Stimulated activated CD8-positive, alpha-beta memory T cell treated with anti-CD3 and anti-CD28 coated beads, Interleukin-4, amount 100 ng/mL, for 4 hours (primary cell): ENCODE results near the gene FBXL7.

Source experiments
- DNase-seq, 2 donors: peaks; one replicate each; pipeline ENCODE4 v3.0.0-alpha.2; 2020; ENCODE audit warnings: low read depth in 2 of 2, low spot score in 1 of 2

The FBXL7 gene

DNA sequence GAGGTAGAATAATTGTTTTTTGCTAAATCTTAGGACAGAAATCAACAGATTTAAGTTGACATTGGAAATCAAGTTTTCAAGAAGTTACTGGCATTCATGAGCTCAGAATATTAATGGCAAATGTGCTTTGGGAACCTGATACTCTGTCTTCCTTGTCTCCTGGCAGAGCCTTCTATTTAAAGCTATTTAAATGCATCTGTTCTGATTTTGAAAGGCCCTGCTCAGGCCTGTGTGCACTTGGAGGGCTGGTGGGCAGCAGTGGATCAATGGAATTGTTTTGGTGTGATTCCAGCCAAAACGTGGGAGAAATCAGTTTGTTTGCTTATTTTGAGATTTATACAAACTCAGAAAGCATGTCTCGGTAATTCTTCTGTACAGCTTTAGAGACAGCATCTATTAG is 38.5 kb downstream of the FBXL7 start:
- no peak for DNase-seq

GRCh38 chr5:15539951-15540350 is 40.0 kb downstream of the FBXL7 start:
- DNase-seq = no peak

DNA sequence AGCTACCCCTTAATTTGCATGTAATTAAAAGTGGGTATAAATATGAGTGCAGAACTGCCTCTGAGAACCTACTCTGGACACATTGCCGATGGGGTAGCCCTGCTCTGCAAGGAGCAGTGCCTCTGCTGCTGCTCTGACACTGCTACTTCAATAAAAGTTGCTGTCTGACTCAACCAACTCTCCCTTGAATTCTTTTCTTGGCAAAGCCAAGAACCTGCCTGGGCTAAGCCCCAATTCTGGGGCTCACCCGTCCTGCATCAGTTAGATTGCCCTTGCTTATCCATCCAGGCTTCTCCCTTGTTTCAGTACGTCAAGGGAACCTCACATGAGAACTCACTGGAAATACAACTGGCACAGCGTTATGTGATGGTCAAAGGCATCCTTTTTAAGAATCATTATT is 44.1 kb downstream of the FBXL7 start:
- DNase-seq = no peak

- DNase-seq = no peak
Measured at GRCh38 chr5:15545082-15545481, 45.1 kb downstream of the FBXL7 start.

DNA sequence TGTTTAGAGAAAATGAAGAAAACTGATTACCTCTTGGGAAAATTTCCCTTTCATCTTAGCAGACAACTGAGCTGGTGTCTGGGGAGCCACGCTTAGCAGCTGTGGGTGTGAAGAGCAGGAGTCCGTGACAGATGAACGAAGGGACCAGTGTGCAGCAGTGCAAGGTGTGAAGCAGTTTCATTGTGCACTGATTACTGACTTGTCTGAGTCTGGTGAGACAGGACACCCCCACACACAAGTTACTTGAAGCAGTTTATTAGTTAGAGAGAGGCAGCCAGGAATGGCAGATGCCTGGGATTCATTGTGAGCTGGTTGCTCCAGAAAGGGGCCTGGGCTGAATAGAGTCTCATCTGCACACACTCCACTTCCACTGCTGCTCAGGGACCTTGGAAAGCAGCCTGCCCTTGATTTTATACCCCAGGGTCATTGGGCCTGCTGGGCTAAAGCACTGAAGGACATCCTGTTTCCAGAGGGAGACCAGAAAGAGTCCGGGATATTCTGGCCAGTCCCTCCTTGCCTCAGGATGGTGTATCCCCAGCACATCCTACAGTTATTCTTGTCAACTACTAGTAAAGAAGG is 47.4 kb downstream of the FBXL7 start:
- no peak for DNase-seq

- DNase-seq = no peak
Measured at GRCh38 chr5:15549961-15550360, 50.0 kb downstream of the FBXL7 start.

- no peak for DNase-seq
Measured at GRCh38 chr5:15550502-15551112, 50.6 kb downstream of the FBXL7 start.

GRCh38 chr5:15551113-15551504 is 51.1 kb downstream of the FBXL7 start:
- no peak for DNase-seq

- no peak for DNase-seq
Measured at GRCh38 chr5:15554542-15554941, 54.6 kb downstream of the FBXL7 start.

DNA sequence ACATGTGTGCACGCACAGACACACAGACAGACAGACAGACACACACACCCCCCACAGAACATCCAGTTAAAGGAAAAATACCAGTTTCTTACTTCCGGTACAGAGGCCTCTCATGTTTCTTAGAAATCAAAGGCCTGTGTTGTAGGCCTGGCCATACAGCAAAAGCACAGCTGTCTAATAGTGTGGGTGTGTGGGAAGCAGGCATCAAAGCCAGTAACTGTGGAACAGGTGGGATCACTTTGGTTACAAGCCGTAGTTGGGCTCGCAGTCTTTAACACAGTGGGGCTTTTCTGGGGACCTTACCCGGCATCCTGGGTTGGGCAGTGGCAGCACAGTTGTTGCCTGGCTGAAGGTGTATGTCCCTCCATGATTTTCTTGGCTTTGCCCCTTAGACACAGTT is 55.2 kb downstream of the FBXL7 start:
- DNase-seq = no peak

- no peak for DNase-seq
Measured at GRCh38 chr5:15558240-15558639, 58.3 kb downstream of the FBXL7 start.

- DNase-seq = no peak
Measured at GRCh38 chr5:15558681-15559080, 58.7 kb downstream of the FBXL7 start.

DNA sequence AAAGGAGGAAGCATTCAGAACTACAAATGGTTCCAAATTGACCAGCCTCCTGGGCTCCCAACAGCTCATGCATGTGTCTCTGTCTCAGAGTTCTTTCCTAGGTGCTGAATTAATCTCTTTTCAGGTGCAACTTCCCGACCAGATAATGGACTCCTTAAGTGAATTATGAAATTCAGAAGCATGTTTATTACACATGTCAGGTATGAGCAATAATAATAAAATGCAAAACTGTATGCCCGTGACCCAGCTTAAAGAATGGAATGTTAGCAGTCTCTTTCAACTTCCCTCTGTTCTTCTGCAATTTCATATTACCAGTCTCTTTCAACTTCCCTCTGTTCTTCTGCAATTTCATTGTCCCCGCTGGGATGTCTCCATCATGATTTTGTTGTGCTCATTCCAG is 60.4 kb downstream of the FBXL7 start:
- DNase-seq = no peak

- no peak for DNase-seq
Measured at GRCh38 chr5:15564523-15564922, 64.5 kb downstream of the FBXL7 start.

- no peak for DNase-seq
Measured at GRCh38 chr5:15564957-15565356, 65.0 kb downstream of the FBXL7 start.

- no peak for DNase-seq
Measured at GRCh38 chr5:15566306-15566705, 66.3 kb downstream of the FBXL7 start.

DNA sequence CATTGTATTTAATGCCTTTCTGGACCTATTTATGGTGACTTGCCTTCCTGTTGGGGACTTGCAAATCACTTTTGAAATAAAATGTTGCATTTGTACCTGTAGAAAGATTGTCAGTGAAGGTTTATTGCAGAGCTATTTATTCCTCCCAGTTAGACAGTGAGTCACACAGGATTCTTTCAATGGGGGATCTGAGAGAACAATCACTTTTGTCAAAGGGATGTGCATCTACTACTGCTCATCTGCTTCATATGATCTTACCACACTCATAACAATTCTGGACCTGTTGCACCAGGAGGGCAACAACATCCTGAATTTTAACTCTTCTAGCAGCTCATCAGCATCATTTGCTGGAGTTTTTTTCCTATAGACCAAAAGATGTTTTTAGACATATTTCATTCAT is 66.8 kb downstream of the FBXL7 start:
- DNase-seq = no peak

DNA sequence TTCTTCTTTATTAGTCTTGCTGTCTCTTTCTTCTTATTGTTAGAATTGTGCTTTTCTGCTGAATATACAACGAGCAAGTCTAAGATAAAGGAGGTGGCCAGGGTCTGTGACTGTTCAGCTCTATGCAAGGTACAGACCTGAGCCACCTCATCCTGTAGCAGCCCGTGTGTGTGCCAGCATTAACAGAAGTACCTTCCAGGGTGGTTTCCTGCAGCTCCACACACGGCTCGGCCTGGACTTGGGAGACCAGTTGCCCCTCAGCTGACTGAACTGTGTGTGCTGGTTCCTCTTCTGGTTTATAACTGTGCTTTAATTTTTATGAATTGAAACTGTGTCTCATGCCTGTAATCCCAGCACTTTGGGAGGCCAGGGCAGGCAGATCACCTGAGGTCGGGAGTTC is 70.5 kb downstream of the FBXL7 start:
- DNase-seq = no peak

DNA sequence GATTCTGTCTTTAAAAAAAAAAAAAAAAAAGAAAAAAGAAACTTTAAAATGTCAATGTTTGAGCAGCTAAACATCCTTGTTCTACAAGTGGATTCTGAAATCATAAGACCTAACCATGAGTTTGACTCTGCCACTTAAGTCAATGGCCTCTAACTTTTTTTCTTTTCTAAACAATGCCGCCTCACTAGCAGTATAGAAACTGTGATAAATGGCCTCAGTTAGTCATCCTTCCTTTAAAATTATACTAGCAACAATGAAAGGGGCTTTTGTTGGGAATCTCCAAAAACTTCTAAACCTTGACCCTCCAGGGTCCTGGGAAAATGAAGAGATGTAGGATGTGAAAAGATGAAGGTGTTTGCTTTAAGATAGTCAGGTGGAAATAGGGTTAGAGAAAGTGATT is 71.1 kb downstream of the FBXL7 start:
- DNase-seq = no peak

- no peak for DNase-seq
Measured at GRCh38 chr5:15571618-15572017, 71.6 kb downstream of the FBXL7 start.

GRCh38 chr5:15573590-15573989 is 73.6 kb downstream of the FBXL7 start:
- DNase-seq = no peak

DNA sequence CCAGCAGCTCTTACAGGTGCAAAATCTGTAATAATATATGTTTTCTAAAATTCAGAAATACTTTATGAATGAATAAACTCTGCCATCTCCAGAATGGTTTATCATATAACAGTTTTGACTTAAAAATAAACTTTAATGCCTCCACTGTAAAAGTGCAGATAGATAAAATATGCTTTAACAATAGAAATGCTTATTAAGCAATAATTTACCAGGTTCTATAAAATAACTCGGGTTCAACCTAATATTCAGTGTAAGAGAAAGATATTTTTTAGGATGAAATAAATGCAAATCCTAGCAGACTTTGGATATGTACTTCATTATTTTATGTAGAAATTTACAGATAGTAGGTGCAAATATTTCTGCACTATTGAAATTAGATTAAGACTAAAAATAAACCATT is 74.1 kb downstream of the FBXL7 start:
- DNase-seq = no peak

DNA sequence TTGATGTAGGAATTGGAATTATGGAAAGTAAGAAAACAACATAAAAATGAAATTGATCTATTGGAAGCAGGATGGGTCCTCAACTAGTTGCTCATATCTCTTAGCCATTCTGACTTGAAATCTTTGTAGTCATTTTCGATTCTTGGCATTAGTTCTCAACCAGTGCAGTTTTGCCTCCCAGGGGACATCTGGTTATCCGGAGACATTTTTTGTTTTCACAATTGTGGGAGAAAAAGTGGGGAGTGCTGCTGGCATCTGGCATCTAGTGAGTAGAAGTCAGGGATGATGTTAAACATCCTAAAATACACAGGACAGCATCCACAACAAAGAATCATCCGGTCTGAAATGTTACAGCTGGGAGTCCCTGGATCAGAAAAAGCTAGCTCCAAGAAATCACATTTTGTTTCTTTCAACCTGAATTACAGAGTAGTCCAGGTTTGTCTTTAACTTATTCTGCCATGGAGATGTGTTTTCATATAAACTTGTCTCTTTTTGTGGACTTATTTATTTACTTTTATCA is 74.9 kb downstream of the FBXL7 start:
- no peak for DNase-seq
